DMS153 treated with DMSO at 0.1 percent for 48 hours (cell line): ENCODE results near the gene OR9Q1.
"Not testable (repeated sequence)": the region's sequence is repeated elsewhere in the genome, so short reads cannot be mapped to it uniquely, and the experiment has no call there.

Experiments
- DNase-seq: peaks from one replicate; lab custom pipeline; 2025; ENCODE audit not compliant: unreplicated experiment; lab: John Stamatoyannopoulos, UW

The OR9Q1 gene

DNA sequence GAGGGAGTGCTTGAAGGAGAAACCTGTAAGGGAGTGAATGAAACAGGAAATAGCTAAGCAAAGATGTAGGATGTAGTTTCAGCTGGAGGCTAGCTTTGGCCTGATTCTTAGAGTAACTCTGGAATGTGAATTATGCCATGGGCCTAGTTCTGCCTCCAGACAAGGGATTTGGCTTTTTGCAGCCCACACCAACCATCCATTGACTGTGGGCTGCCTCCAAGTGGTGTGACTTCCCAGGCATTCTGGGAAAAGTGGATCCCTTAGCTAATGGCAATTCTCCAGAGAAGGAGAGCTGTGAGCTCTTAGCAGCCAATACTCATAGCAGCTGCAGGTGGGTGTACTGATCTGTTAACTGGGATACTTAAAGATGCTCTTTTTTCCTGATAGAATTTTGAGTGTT lies 103.7 kb downstream of the OR9Q1 start:
- no peak for DNase-seq

- no peak for DNase-seq
Measured at GRCh38 chr11:58133309-58134076, 109.8 kb downstream of the OR9Q1 start.

GRCh38 chr11:58134151-58134550 lies 110.5 kb downstream of the OR9Q1 start:
- no peak for DNase-seq

- no peak for DNase-seq
Measured at GRCh38 chr11:58135171-58135570, 111.5 kb downstream of the OR9Q1 start.

- DNase-seq: no peak
Measured at GRCh38 chr11:58142761-58143160, 119.1 kb downstream of the OR9Q1 start.

DNA sequence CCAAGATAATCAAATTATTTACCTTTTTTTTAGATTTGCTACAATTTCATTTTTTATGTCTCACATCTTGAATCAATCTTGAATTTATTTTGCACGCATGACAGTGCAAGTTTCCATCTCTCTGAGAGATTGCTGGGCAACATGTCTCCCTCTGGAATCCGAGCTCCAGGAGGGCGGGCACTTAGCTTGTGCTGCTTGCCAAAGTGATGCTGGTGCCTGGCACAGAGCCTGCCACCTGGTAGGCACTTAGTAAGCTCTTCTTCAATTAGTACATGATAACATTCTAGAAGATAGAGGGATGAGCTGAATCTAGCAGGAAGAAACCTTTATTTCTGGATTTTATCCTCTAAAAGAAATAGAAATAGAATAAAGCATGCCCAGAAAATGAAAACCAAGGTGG lies 129.1 kb downstream of the OR9Q1 start:
- no peak for DNase-seq

DNA sequence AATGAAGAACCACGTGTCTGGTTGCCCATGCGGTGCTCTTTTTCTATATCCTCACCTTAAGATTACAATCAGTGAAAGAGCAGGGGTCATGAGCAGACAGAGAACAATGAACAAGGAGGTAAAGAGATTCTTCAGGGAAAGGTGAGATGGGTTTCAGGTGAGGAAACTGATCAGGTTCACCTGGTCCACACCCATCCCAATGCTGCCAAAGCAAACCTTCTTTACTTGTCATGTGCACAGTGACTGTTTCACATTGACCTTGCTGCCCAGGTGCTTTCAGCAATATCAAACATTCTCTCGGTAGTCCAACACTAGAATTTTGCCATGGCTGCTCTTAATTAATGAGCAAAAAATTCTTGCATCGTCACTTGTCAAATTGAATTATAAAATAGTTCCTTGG lies 140.7 kb downstream of the OR9Q1 start:
- DNase-seq: no peak

DNA sequence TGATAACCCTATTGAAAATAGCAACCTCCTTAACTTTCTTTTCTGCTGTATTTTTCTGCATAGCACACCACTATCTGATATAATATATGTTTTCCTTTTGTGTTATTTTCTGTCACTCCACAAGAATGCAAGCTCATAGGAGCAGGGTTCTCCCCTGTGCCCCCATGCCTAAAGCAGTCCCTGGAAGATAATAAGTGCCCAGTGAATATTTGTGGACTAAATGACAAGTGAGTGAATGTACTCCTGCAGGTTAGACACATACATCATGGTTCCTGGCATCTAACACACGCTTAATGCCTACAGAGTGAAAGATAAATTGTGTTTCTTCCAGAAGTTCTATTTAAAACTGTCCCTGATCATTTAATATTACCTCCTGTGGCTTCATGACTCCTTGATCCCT lies 141.3 kb downstream of the OR9Q1 start:
- no peak for DNase-seq

GRCh38 chr11:58165504-58166106 lies 141.9 kb downstream of the OR9Q1 start:
- no peak for DNase-seq

DNA sequence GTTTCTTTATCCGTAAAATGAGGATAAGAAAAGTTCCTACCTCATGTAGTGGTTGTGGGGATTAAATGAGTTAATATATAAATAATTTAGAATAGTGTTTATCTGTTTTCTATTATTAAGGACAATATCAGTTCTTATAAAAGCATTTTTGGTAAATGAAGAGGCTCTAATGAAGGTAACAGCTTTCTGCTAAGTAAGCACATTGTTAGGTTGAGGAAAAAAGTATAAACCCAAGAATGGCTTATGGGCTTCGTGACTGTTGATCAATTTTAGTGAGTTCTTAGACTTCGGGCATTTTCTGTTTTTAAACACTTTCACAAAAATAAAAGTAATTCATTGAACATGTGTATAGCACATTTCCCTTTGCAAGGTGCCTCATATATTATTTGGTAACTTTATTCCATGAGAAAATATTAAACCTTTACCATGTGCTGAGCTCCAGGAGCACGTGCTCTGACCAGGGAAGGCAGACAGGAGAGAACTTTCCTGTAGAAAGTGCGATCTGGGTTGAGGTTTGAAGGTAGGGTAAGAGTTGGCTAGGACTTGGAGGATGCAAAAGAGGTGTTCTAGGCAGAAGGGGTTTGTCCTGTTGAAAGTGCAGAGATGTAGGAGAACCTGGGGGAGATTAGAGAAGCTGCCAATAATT lies 153.9 kb downstream of the OR9Q1 start:
- DNase-seq: no peak

GRCh38 chr11:58178444-58178843 lies 154.8 kb downstream of the OR9Q1 start:
- no peak for DNase-seq

- no peak for DNase-seq
Measured at GRCh38 chr11:58179648-58180047, 156.0 kb downstream of the OR9Q1 start.

DNA sequence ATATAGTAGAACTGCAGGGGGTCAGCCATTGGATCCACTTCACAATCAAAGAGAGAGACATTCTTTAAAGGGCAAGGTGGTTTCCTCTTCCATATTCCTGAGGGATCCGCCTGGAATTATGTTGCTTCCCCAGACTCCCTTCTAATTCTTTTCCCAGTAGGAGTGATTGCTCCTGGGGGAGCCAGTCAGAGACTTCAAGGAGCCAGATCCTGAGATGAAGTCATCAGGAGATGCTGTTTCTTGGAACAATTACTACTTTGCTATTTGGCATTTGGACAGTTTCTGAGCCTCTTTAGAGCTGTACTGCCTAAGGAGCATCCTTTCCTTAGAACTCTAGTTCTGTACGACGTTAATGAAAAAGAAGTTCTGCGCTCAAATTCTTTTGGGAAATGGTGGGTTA lies 163.3 kb downstream of the OR9Q1 start:
- DNase-seq: no peak

- no peak for DNase-seq
Measured at GRCh38 chr11:58188770-58189169, 165.1 kb downstream of the OR9Q1 start, which contains the start of gene OR9Q2. TSS of gene OR9Q2 (plus strand) at chr11:58189070. CDS start at chr11:58190491, 1,421 bp downstream.

DNA sequence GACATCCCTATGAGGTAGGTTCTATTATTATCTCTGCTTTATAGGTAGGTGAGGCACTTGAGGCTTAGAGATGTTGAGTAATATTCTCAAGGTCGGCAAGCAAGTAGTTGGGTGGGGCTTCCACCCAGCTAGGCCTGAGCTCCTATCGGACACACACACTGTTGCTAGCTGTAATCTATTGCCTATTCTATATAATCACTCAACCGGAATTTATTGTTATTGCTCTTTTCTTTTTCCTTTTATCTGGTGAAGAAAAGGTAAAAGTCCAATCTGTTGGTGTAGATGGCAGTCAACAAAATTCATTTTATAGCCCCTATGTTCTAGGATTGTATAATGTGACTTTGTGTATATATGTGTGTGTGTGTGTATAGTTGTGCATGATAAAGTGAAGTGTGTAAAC lies 168.5 kb downstream of the OR9Q1 start:
- DNase-seq: no peak

DNA sequence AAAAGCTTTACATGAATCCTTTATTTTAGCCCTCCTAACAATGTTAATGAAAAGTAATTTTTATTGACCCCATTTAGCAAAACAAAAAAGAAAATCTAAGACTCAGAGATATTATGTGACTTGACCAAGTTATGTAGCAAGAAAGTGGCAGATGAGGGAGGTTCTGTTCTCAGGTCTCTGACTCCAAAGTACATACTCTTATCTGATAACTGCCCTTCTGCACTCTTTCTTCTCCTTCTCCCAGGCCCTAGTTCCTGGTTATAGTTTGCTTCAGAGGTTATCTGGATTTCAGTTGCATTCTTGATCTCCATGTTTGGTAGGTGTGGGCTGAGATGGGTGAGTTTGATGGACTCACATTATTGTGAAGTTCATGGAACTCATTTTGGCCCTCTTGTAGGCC lies 169.7 kb downstream of the OR9Q1 start:
- no peak for DNase-seq

DNA sequence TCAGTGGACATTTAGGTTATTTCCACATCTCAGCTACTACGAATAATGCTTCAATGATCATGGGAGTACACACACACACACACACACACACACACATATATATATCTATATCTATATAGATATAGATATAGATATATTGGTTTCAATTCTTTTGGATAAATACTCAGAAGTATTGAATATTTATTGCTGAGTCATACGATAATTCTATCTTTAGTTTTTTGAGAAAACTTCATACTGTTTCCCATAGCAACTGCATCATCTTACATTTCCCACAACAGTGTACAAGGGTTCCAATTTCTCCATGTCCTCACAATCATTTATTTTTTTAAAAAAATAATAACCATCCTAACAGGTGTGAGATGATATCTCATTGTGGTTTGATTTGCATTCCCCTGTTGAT lies 172.3 kb downstream of the OR9Q1 start:
- no peak for DNase-seq

DNA sequence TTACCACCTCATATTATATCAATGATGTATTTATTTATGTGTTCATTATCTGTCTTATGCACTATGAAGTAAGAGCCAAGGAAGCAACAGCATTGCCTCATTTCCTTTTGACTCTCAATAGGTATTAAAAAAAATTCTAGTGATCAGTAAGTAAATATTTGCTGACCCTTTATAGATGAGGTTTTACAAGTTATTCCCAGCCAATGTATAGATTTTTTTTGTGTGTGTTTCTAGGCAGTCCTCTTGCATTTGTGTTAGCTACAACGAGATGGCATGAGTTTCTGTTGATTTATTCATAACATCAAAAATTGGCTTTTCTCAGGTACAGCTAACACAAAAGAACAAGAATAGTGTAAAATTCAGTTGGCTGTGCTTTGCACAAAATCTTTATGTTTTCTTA lies 175.6 kb downstream of the OR9Q1 start:
- no peak for DNase-seq

- no peak for DNase-seq
Measured at GRCh38 chr11:58204042-58204441, 180.4 kb downstream of the OR9Q1 start, which contains the start of gene OR1S2. TSS of gene OR1S2 (minus strand) at chr11:58204142. CDS start at chr11:58204142, 0 bp downstream.

GRCh38 chr11:58212420-58212819 lies 188.7 kb downstream of the OR9Q1 start, which contains the start of gene OR1S1:
TSS of gene OR1S1 (plus strand) at chr11:58212720.
- DNase-seq: not testable (repeated sequence)

DNA sequence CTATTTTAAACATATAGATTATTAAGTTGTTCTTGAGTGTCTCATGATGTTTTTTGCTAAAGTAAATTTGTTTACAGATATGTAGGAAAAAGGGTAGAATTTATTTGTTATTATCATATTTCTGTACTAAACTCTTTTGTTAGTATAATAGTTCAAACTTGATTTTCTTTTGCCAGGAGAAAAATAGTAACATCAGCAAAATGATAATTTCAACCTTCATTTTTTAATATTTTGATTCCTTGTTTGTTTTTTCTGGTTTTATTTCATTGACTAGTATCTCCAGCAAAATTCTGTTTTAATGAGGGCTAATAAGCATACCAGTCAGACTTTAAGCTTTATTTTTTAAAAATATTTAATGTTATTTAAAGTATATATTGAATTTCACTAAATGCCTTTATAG lies 192.8 kb downstream of the OR9Q1 start:
- DNase-seq: no peak

DNA sequence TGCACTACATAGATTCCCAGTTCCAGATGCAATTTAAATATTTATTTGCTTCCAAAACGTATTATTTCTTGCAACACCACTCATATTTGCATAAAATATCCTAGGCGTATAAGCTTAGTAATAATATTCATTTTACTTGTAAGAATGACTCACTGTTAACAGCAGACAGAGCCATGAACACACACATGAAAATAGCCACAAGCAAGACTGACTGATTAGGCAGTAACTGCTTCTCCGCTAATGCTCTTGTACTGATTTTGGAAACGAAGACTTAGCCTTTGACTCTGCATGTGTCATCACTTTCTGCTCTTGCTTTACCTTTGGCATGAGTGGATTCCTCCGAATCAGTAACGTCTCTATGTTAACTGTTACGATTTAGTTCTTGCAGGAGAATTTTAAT lies 199.0 kb downstream of the OR9Q1 start:
- no peak for DNase-seq
